ENCODE data around the gene CHN2. TPM values are rescaled to one million over a fixed set of nuclear protein-coding genes. Genes with fewer than 3 reads are reported as not detected.

The CHN2 gene
- total RNA-seq, 2 experiments from 2014 or later: 2.1 to 3.5 TPM

DNA sequence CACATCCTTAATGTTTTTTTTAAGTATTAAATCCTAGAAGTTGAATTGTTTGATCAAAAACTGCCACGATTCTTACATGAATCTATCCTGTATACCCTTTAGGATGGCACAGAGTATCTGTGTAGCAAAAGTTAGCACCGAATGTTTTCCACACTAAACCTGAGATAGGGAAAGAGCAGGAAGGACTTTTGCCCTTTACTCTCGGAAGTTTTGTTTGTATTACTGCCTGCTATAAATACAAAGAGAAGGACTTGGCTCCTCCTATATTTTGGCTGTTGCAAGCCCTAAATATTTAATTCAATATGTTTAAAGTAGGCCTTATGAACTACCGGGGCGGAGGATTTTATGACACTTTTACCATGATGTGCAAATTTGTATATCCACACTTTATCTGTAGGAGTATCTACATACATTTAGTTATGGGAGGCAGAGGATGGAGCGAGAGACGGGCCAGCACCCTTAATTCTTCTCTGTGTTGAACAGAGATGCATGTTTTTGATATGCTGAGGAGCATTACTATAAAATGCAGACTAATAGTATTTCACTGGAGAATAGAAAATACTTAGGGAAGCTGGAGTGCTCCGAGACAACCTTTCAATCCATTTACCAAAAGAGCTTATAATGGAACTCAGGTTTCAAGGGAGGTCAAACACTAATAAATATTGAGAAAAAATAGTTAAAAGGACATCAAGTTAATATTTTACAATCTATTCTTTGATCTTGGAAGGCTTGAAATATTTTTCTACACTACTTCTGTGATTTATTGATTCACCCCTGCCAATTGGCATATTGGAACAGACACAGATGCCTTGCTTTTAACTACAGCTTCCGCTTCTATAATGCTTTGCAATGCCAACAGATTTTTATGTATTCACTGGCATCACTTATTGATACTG is 97.4 kb downstream of the CHN2 start:
- H3K27ac ChIP-seq (ENCODE audit: low read depth in 1 of 2, low read length in 2 of 2): no peak overlapping the region
- DNase-seq (no peak), ATAC-seq (ENCODE audit: poor library complexity) (no peak)
- H3K4me3 ChIP-seq (ENCODE audit: low read length): no peak overlapping the region
- Mint-ChIP-seq H3K36me3 (ENCODE audit: low read depth) (no peaks in the 10 kb centered on the region), H3K4me3 (no peak overlapping the region), H3K9me3 (no peaks in the 10 kb centered on the region), H3K4me1 (ENCODE audit: low read depth) (peaks cover 11% of the 10 kb centered on the region), H3K27me3 (no peaks in the 10 kb centered on the region), H3K27ac (no peak overlapping the region)
- TF ChIP-seq, protein P1, sequence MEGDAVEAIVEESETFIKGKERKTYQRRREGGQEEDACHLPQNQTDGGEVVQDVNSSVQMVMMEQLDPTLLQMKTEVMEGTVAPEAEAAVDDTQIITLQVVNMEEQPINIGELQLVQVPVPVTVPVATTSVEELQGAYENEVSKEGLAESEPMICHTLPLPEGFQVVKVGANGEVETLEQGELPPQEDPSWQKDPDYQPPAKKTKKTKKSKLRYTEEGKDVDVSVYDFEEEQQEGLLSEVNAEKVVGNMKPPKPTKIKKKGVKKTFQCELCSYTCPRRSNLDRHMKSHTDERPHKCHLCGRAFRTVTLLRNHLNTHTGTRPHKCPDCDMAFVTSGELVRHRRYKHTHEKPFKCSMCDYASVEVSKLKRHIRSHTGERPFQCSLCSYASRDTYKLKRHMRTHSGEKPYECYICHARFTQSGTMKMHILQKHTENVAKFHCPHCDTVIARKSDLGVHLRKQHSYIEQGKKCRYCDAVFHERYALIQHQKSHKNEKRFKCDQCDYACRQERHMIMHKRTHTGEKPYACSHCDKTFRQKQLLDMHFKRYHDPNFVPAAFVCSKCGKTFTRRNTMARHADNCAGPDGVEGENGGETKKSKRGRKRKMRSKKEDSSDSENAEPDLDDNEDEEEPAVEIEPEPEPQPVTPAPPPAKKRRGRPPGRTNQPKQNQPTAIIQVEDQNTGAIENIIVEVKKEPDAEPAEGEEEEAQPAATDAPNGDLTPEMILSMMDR (IDR thresholded peaks at IDR 0.05): no peak
- intact Hi-C loops (cut with DNase I, micrococcal nuclease): no loop called here
- H3K4me1 ChIP-seq (ENCODE audit: insufficient read depth, low read length): no peaks in the 10 kb centered on the region
- ChIA-PET POLR2A (no interaction called here), CTCF (no interaction called here)
- H3K36me3 ChIP-seq (ENCODE audit: insufficient read depth, low read length): no peaks in the 10 kb centered on the region
- H3K9me3 ChIP-seq (ENCODE audit: control insufficient read depth in 1 of 2, insufficient read depth in 1 of 2, low read length in 2 of 2): no peaks in the 10 kb centered on the region
- no peaks in the 10 kb centered on the region for H3K27me3 ChIP-seq (ENCODE audit: control insufficient read depth in 1 of 2, insufficient read depth in 2 of 2, low read length in 2 of 2)

DNA sequence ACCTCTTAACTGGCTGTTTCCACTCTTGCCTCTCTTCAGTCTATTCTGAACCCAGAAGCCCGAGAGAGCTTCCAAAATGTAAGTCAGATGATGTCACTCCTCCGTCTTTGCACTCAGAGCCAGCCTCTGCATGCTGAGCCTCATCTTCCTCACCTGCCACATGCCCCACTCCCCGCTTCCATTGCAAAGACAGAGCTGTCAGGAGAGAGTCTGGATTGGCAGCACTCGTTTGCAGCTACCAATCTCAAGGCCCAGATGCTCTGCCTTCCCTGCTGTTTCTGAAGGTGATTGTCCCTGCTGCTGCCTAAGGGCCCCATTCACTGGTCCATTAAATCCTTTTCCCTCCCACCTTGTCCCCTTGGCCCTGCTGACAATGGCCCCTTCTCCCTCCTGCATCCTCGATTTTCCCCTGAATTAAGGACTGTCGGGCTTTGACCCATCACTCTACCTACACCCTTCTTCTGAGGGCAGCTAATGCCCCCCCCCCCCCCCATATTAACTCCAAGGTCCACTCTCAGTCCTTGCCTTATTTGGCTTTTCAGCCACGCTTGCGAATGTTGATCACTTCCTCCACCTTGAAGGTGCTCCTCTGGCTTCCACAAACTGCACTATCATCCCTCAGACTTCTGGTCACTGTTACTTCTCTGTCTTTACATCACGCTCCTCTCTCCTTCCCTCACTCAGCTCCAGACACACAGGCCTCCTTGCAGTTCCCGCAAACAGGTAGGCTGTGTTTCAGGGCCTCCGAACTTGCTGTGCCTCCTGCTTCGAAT is 98.5 kb downstream of the CHN2 start:
- no peak overlapping the region for H3K27ac Mint-ChIP-seq

DNA sequence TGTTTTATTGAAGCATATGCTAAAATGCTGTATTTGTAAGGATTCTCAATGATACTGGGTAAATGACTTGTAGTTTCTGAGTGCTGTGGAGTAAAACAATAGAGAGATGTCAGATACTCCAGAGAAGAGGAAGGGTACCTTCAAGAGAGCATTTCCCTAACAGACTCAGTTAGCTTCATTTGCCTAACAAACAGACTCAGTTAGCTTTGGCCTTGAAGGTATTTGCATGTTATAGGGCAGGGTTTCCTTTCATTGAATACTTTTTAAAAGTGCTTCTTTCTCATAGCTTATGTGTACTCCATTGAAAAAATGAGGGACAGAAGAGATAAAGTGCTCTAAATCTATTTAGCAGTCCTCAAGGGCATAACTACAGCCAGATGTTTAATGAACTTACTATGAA is 101.8 kb downstream of the CHN2 start:
- H3K4me3 ChIP-seq (ENCODE audit: low read length): no peak overlapping the region
- Mint-ChIP-seq H3K4me3 (no peak overlapping the region), H3K4me1 (ENCODE audit: low read depth) (no peaks in the 10 kb centered on the region), H3K27ac (no peak overlapping the region), H3K27me3 (no peaks in the 10 kb centered on the region), H3K9me3 (no peaks in the 10 kb centered on the region), H3K36me3 (ENCODE audit: low read depth) (no peaks in the 10 kb centered on the region)
- H3K27ac ChIP-seq (ENCODE audit: low read depth in 1 of 2, low read length in 2 of 2): no peak overlapping the region
- ChIA-PET POLR2A (no interaction called here), CTCF (no interaction called here)
- ATAC-seq (ENCODE audit: poor library complexity) (no peak), DNase-seq (no peak)
- no peaks in the 10 kb centered on the region for H3K9me3 ChIP-seq (ENCODE audit: control insufficient read depth in 1 of 2, insufficient read depth in 1 of 2, low read length in 2 of 2)
- H3K27me3 ChIP-seq (ENCODE audit: control insufficient read depth in 1 of 2, insufficient read depth in 2 of 2, low read length in 2 of 2): no peaks in the 10 kb centered on the region
- TF ChIP-seq, protein P1 (IDR thresholded peaks at IDR 0.05): no peak
- intact Hi-C loops (cut with DNase I, micrococcal nuclease): no loop called here
- H3K4me1 ChIP-seq (ENCODE audit: insufficient read depth, low read length): no peaks in the 10 kb centered on the region
- H3K36me3 ChIP-seq (ENCODE audit: insufficient read depth, low read length): no peaks in the 10 kb centered on the region

More for the DNA sequence above, 98.5 kb downstream of the CHN2 start:
- DNase-seq (no peak), ATAC-seq (ENCODE audit: poor library complexity) (no peak)
- no peaks in the 10 kb centered on the region for H3K36me3 Mint-ChIP-seq (ENCODE audit: low read depth)
- no peaks in the 10 kb centered on the region for H3K27me3 Mint-ChIP-seq
- peaks cover 11% of the 10 kb centered on the region for H3K4me1 Mint-ChIP-seq (ENCODE audit: low read depth)
- H3K4me3 Mint-ChIP-seq: no peak overlapping the region
- H3K9me3 ChIP-seq (ENCODE audit: control insufficient read depth in 1 of 2, insufficient read depth in 1 of 2, low read length in 2 of 2): no peaks in the 10 kb centered on the region
- H3K27me3 ChIP-seq (ENCODE audit: control insufficient read depth in 1 of 2, insufficient read depth in 2 of 2, low read length in 2 of 2): no peaks in the 10 kb centered on the region
- H3K27ac ChIP-seq (ENCODE audit: low read depth in 1 of 2, low read length in 2 of 2): no peak overlapping the region
- ChIA-PET POLR2A (no interaction called here), CTCF (no interaction called here)
- H3K4me3 ChIP-seq (ENCODE audit: low read length): no peak overlapping the region
- intact Hi-C loops (cut with DNase I, micrococcal nuclease): no loop called here
- no peaks in the 10 kb centered on the region for H3K4me1 ChIP-seq (ENCODE audit: insufficient read depth, low read length)
- no peaks in the 10 kb centered on the region for H3K9me3 Mint-ChIP-seq
- TF ChIP-seq, protein P1 (IDR thresholded peaks at IDR 0.05): no peak
- H3K36me3 ChIP-seq (ENCODE audit: insufficient read depth, low read length): no peaks in the 10 kb centered on the region

Data from CD4-positive, alpha-beta T cell (primary cell).